Activated CD8-positive, alpha-beta T cell treated with anti-CD3 and anti-CD28 coated beads for 36 hours (primary cell): ENCODE results near the gene HYCC2. TPM values are rescaled to one million over a fixed set of nuclear protein-coding genes. Genes with fewer than 3 reads are reported as not detected.
"Not testable (repeated sequence)": the region's sequence is repeated elsewhere in the genome, so short reads cannot be mapped to it uniquely, and the experiment has no call there.

ENCODE experiments used
- ATAC-seq: fragments of 200-7000 bp; cut with Tn5 transposase; one replicate; pipeline ENCODE4 v1.10.0; 2021; ENCODE audit warnings: mild to moderate bottlenecking, moderate library complexity
- CTCF ChIA-PET: fragments of 350-600 bp; sonication (Branson Sonifier 250); formaldehyde crosslinking; loops from one replicate; lab custom pipeline; 2021; ENCODE audit warnings: antibody characterized with exemption; lab: Charles Lee
- POLR2A ChIA-PET: fragments of 350-600 bp; sonication (Branson Sonifier 250); formaldehyde crosslinking; loops from one replicate; lab custom pipeline; 2021; ENCODE audit warnings: antibody characterized with exemption; lab: Charles Lee
- DNase-seq: peaks from one replicate; pipeline ENCODE4 v3.0.0-alpha.2; 2020
- H3K27ac Mint-ChIP-seq: one replicate; pipeline ENCODE4 v1.8.0; 2021; ENCODE audit warnings: mild to moderate bottlenecking, mixed read lengths
- H3K27me3 Mint-ChIP-seq: one replicate; pipeline ENCODE4 v1.8.0; 2021; ENCODE audit warnings: mixed read lengths
- H3K36me3 Mint-ChIP-seq: one replicate; pipeline ENCODE4 v1.8.0; 2021; ENCODE audit warnings: low read depth, mixed read lengths
- H3K4me1 Mint-ChIP-seq: one replicate; pipeline ENCODE4 v1.8.0; 2021; ENCODE audit warnings: low read depth, mixed read lengths
- H3K4me3 Mint-ChIP-seq: one replicate; pipeline ENCODE4 v1.8.0; 2021; ENCODE audit warnings: mild to moderate bottlenecking, moderate library complexity, mixed read lengths
- H3K9me3 Mint-ChIP-seq: one replicate; pipeline ENCODE4 v1.8.0; 2021; ENCODE audit warnings: mixed read lengths
- intact Hi-C: fragments of 100-400 bp; cut with micrococcal nuclease; formaldehyde crosslinking; loops from one replicate; pipeline ENCODE4 v1.10.0; 2022
- total RNA-seq, 2 experiments: library from RNA; stranded (reverse); gene quantifications; one replicate each; pipeline ENCODE4 v1.2.3, GENCODE V29; 2021
- TF ChIP-seq, protein P1 (sequence below): fragments of 200-600 bp; IDR thresholded peaks from one replicate; pipeline ENCODE4 v1.8.0; 2022; ENCODE audit warnings: antibody characterized with exemption, mild to moderate bottlenecking

HYCC2 gene
- total RNA-seq: 10 to 100 TPM; 24.7 to 26.9 TPM

DNA sequence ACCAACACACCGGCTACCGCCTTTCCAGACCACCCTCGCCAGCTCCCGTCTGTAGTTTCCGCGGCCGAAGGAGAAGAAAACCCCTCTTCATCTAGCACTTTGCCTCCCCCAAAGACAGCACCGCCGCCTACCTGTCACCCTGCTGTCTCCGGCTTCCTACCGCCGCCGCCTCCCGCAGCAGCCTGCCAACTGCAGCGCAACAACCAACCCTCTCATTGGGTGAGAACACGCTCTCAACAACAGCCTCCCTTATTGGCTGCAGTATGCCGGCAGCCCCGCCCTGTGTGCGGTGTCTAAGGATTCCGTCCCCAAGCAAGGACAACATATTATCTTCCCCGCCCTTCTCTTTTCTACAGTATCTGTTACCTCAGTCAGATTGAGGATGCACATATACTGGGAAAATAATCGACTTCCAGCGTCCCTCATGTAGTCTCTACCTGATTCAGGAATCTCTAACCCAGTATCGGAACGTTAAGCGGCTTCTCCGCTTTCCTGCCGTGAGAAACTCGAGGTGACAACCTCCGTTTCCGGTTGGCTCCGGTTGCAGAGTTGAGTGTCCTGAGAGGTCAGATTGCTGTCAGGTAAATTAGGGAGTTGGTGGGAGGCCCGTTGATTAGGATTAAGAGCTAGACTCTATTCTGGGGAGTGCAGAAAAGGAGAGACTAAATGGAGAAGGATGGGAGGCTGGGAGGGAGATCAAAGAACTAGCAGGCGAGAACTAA is at the start of gene HYCC2, which contains the start of gene NDUFB3:
HYCC2 (minus strand) TSS at position 193 of the 722 bp plus-strand sequence. CDS start 47,662 bp downstream, outside the sequence.
NDUFB3 (plus strand) TSS at position 523 of the 722 bp plus-strand sequence. CDS start 6,882 bp downstream, outside the sequence.
- ChIA-PET POLR2A (interaction anchor here (0.6 to 4.5 kb wide), 12 partner anchors 9 to 207 kb away, joined by 3 to 42 read pairs (median 3); partner anchors contain the start of genes CFLAR, CLK1, NIF3L1 and PPIL3), CTCF (interaction anchor here (0.8 to 5.4 kb wide), 7 partner anchors 13 to 168 kb away, joined by 3 to 70 read pairs (median 12); partner anchors contain the start of genes CFLAR and ORC2)
- Mint-ChIP-seq H3K4me3 (peak within 1 kb of the TSS; percentile 90), H3K4me1 (peaks cover 48% of the 10 kb centered on the region), H3K27ac (peak within 1 kb of the TSS; percentile 93), H3K9me3 (no peaks in the 10 kb centered on the region), H3K27me3 (no peaks in the 10 kb centered on the region), H3K36me3 (peaks cover 11% of the 10 kb centered on the region)
- TF ChIP-seq, protein P1, sequence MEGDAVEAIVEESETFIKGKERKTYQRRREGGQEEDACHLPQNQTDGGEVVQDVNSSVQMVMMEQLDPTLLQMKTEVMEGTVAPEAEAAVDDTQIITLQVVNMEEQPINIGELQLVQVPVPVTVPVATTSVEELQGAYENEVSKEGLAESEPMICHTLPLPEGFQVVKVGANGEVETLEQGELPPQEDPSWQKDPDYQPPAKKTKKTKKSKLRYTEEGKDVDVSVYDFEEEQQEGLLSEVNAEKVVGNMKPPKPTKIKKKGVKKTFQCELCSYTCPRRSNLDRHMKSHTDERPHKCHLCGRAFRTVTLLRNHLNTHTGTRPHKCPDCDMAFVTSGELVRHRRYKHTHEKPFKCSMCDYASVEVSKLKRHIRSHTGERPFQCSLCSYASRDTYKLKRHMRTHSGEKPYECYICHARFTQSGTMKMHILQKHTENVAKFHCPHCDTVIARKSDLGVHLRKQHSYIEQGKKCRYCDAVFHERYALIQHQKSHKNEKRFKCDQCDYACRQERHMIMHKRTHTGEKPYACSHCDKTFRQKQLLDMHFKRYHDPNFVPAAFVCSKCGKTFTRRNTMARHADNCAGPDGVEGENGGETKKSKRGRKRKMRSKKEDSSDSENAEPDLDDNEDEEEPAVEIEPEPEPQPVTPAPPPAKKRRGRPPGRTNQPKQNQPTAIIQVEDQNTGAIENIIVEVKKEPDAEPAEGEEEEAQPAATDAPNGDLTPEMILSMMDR: no peak
- ATAC-seq (peak; percentile 97), DNase-seq (peak; percentile 95)
- intact Hi-C loops: loop anchor here (2.0 to 5.0 kb wide), 3 partner anchors 46 to 161 kb away; partner anchors contain the start of gene CFLAR

DNA sequence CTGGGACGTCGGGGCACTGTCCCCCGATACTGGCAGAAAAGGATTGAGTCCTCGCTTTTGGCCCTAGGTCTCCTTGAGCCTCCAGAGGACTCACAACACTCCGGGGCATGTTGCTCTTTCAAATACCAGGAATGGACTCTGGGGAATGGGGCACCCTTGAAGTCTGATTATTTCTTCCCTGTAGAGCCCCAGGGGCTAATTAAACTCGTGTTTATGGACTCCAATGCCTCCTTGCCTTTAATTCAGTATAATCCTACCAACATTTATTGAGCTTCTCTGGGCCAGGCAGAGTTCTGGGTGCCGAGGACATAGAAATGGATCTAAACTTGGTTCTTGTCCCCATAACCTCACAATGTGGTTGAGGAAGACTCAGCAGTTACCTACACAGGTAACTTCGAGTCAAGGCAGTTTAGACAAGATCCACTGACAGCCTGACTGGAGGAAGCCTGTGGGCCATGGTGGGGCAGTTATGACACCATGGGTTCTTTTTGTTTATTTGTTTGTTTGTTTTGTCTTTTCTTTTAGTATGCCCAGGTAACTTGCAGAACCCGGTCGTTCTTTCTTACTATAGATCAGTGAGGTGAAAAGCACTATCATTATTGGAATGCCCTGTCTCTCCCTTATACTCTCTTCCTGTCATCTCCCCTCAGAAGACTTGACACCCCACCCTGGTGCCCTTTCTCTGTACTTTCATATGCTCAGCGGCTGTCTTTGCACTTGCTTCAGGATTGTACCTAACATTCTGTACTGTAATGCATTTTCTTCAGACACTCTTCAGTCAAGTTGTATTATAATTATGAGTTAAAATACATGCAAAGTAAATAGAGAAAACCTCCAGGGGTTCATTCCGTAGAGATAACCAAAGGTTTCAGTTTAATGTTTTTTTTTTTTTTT is 47.7 kb upstream of the HYCC2 start:
- TF ChIP-seq, protein P1: no peak
- H3K4me1 Mint-ChIP-seq: peaks cover 48% of the 10 kb centered on the region
- H3K27ac Mint-ChIP-seq: peak overlapping the region; percentile 92
- intact Hi-C loops: loop anchor here (5.0 kb wide), 1 partner anchor 47 kb away; the partner anchor contains the start of genes HYCC2 and NDUFB3
- no peaks in the 10 kb centered on the region for H3K27me3 Mint-ChIP-seq
- ATAC-seq: peak; percentile 1
- peak; percentile 63 for DNase-seq
- H3K9me3 Mint-ChIP-seq: no peaks in the 10 kb centered on the region
- H3K4me3 Mint-ChIP-seq: peak overlapping the region; percentile 95
- ChIA-PET CTCF (interaction anchor here (1.3 to 5.5 kb wide), 10 partner anchors 11 to 218 kb away, joined by 3 to 93 read pairs (median 8); partner anchors contain the start of genes HYCC2 and ORC2), POLR2A (interaction anchor here (0.9 to 5.3 kb wide), 17 partner anchors 15 to 305 kb away, joined by 3 to 42 read pairs (median 4); partner anchors contain the start of genes CASP8, CLK1, HYCC2 and NDUFB3)
- peaks cover 57% of the 10 kb centered on the region for H3K36me3 Mint-ChIP-seq

- ChIA-PET POLR2A (interaction anchor here (0.6 to 5.3 kb wide), 28 partner anchors 9 to 1794 kb away, joined by 3 to 42 read pairs (median 4); partner anchors contain the start of genes CARF, CASP10, CASP8 and CLK1), CTCF (interaction anchor here (1.0 to 5.5 kb wide), 16 partner anchors 12 to 254 kb away, joined by 3 to 93 read pairs (median 6); partner anchors contain the start of genes CLK1, HYCC2 and ORC2)
- H3K4me3 Mint-ChIP-seq: peak overlapping the region; percentile 95
- H3K27ac Mint-ChIP-seq: peak overlapping the region; percentile 92
- H3K4me1 Mint-ChIP-seq: peaks cover 43% of the 10 kb centered on the region
- peak; percentile 97 for DNase-seq
- no peaks in the 10 kb centered on the region for H3K27me3 Mint-ChIP-seq
- H3K9me3 Mint-ChIP-seq: no peaks in the 10 kb centered on the region
- intact Hi-C loops: loop anchor here (5.0 kb wide), 1 partner anchor 46 kb away; the partner anchor contains the start of genes HYCC2 and NDUFB3
- ATAC-seq: peak; percentile 45
- TF ChIP-seq, protein P1: peak; percentile 43
- peaks cover 50% of the 10 kb centered on the region for H3K36me3 Mint-ChIP-seq
These were observed 46.9 kb upstream of the HYCC2 start for GRCh38 chr2:201118121-201118960.

- H3K4me1 Mint-ChIP-seq: peaks cover 37% of the 10 kb centered on the region
- peak overlapping the region; percentile 92 for H3K27ac Mint-ChIP-seq
- DNase-seq: peak; percentile 64
- peaks cover 44% of the 10 kb centered on the region for H3K36me3 Mint-ChIP-seq
- H3K27me3 Mint-ChIP-seq, H3K9me3 Mint-ChIP-seq: not testable (repeated sequence)
- POLR2A ChIA-PET: interaction anchor here (0.8 to 5.3 kb wide), 25 partner anchors 8 to 304 kb away, joined by 3 to 42 read pairs (median 5); partner anchors contain the start of genes CASP10, CASP8, CLK1 and HYCC2
- CTCF ChIA-PET: interaction anchor here (0.7 to 5.5 kb wide), 17 partner anchors 13 to 254 kb away, joined by 3 to 93 read pairs (median 5); partner anchors contain the start of genes CLK1, HYCC2 and ORC2
- peak; percentile 1 for ATAC-seq
- peak overlapping the region; percentile 95 for H3K4me3 Mint-ChIP-seq
- intact Hi-C loops: loop anchor here (1.0 to 5.0 kb wide), 2 partner anchors 13 to 45 kb away; partner anchors contain the start of genes HYCC2 and NDUFB3
These were observed 46.2 kb upstream of the HYCC2 start for GRCh38 chr2:201117735-201118094.
